Measurements from ENCODE around the gene KRT78. TPM values are rescaled to one million over a fixed set of nuclear protein-coding genes. Genes with fewer than 3 reads are reported as not detected.
A peak's percentile ranks its signal among the peaks of the same experiment; 100 is the strongest.

KRT78 gene
- total and polyA plus RNA-seq, 2 of the 13 experiments (the other 11 are each of a cell fraction or from before 2014, with no cell fraction given), result not detected

DNA sequence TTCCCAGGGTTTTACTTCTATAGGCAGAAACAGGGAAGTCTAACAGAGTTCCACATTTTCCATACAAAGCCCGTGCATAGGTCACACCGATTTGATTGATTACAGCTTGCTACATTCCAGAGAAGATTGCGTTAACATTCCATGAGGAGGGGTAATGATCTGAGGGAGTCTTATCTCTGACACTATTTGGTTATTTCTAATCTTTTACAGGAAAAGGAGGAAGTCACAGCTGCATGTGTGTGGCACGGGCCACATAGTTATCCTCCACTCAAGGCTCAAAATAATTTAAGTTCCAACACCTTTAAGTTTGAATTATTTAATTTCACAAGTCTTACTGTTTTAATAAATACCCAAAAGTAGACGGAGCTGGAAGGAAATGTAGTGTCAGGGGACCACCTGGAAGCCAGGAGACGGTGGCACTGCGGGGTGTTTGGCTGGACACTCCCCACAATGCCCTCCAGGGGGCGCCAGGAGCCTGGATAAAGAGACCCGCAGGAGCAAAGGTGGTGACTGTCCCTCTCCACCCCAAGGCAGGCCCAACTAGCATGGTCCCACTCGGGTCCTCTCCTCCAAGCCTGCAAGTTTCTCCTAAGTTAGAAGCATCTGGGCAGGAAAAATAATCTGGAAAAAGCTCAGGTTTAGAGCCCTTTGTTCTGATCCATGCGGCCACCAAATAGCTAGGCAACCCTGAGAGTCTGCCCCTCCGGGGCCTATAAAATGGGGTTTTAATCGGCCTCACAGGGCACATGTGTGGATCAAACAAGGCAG is 35.9 kb upstream of the KRT78 start (continued):
- TF ChIP-seq, protein P1, sequence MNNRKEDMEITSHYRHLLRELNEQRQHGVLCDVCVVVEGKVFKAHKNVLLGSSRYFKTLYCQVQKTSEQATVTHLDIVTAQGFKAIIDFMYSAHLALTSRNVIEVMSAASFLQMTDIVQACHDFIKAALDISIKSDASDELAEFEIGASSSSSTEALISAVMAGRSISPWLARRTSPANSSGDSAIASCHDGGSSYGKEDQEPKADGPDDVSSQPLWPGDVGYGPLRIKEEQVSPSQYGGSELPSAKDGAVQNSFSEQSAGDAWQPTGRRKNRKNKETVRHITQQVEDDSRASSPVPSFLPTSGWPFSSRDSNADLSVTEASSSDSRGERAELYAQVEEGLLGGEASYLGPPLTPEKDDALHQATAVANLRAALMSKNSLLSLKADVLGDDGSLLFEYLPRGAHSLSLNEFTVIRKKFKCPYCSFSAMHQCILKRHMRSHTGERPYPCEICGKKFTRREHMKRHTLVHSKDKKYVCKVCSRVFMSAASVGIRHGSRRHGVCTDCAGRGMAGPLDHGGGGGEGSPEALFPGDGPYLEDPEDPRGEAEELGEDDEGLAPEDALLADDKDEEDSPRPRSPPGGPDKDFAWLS (CRISPR knock-in tag; IDR thresholded peaks at IDR 0.05; ENCODE audit: borderline replicate concordance), result no peak
- TF ChIP-seq ZNF670 (CRISPR knock-in tag; IDR thresholded peaks at IDR 0.05; ENCODE audit: borderline replicate concordance), result no peak
- TF ChIP-seq ZMAT3 (CRISPR knock-in tag; conservative IDR thresholded peaks at IDR 0.05), result no peak; the same call in 1 of the 2 replicates
- 0 out of 2 replicates have a peak, but pooled peaks have one; percentile 20 for TF ChIP-seq HHEX (CRISPR knock-in tag; IDR thresholded peaks at IDR 0.05)
- TF ChIP-seq NFKB2 (CRISPR knock-in tag; IDR thresholded peaks at IDR 0.05; ENCODE audit: borderline replicate concordance), result peak; percentile 61; the same call in 1 of the 2 replicates
- no peak for TF ChIP-seq ZNF234 (CRISPR knock-in tag; conservative IDR thresholded peaks at IDR 0.05)
- TF ChIP-seq CAMTA2 (CRISPR knock-in tag; IDR thresholded peaks at IDR 0.05; ENCODE audit: borderline replicate concordance), result no peak
- TF ChIP-seq, protein P2, sequence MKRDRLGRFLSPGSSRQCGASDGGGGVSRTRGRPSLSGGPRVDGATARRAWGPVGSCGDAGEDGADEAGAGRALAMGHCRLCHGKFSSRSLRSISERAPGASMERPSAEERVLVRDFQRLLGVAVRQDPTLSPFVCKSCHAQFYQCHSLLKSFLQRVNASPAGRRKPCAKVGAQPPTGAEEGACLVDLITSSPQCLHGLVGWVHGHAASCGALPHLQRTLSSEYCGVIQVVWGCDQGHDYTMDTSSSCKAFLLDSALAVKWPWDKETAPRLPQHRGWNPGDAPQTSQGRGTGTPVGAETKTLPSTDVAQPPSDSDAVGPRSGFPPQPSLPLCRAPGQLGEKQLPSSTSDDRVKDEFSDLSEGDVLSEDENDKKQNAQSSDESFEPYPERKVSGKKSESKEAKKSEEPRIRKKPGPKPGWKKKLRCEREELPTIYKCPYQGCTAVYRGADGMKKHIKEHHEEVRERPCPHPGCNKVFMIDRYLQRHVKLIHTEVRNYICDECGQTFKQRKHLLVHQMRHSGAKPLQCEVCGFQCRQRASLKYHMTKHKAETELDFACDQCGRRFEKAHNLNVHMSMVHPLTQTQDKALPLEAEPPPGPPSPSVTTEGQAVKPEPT (CRISPR knock-in tag; IDR thresholded peaks at IDR 0.05; ENCODE audit: low read depth), result no peak
- no peak for TF ChIP-seq REXO4 (CRISPR knock-in tag; IDR thresholded peaks at IDR 0.05; ENCODE audit: borderline replicate concordance)
- TF ChIP-seq, protein P3, sequence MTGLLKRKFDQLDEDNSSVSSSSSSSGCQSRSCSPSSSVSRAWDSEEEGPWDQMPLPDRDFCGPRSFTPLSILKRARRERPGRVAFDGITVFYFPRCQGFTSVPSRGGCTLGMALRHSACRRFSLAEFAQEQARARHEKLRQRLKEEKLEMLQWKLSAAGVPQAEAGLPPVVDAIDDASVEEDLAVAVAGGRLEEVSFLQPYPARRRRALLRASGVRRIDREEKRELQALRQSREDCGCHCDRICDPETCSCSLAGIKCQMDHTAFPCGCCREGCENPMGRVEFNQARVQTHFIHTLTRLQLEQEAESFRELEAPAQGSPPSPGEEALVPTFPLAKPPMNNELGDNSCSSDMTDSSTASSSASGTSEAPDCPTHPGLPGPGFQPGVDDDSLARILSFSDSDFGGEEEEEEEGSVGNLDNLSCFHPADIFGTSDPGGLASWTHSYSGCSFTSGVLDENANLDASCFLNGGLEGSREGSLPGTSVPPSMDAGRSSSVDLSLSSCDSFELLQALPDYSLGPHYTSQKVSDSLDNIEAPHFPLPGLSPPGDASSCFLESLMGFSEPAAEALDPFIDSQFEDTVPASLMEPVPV (CRISPR knock-in tag; IDR thresholded peaks at IDR 0.05), result no peak
- no peak for TF ChIP-seq RCOR2 (CRISPR knock-in tag; IDR thresholded peaks at IDR 0.05)
- TF ChIP-seq FOSL2 (CRISPR knock-in tag; IDR thresholded peaks at IDR 0.05), result peak; percentile 50; the same call in 1 of the 2 replicates
- no peak for TF ChIP-seq ETV6 (CRISPR knock-in tag; conservative IDR thresholded peaks at IDR 0.05)
- TF ChIP-seq TAF15 (IDR thresholded peaks at IDR 0.05; ENCODE audit: low read depth, low read length, poor library complexity, severe bottlenecking), result no peak
- TF ChIP-seq HOXA5 (CRISPR knock-in tag; IDR thresholded peaks at IDR 0.05), result peak; percentile 99
- TF ChIP-seq PAF1 (CRISPR knock-in tag; IDR thresholded peaks at IDR 0.05), result no peak
- no peak for TF ChIP-seq SYNCRIP (IDR thresholded peaks at IDR 0.05; ENCODE audit: insufficient read depth, low read depth, low read length)
- TF ChIP-seq HOXA7 (CRISPR knock-in tag; IDR thresholded peaks at IDR 0.05), result no peak
- TF ChIP-seq NR2F2 (IDR thresholded peaks at IDR 0.05; ENCODE audit: borderline replicate concordance, low read depth), result peak; percentile 67
- TF ChIP-seq ARNT (IDR thresholded peaks at IDR 0.05), result no peak
- TF ChIP-seq ZNF263 (CRISPR knock-in tag; IDR thresholded peaks at IDR 0.05), result peak; percentile 26; the same call in 1 of the 2 replicates
- TF ChIP-seq TEF (CRISPR knock-in tag; IDR thresholded peaks at IDR 0.05), result no peak
- peak; percentile 99 for TF ChIP-seq TEAD3 (CRISPR knock-in tag; optimal IDR thresholded peaks at IDR 0.05; ENCODE audit: borderline replicate concordance)
